ENCODE measurements around the gene MCL1. TPM values are rescaled to one million over a fixed set of nuclear protein-coding genes. Genes with fewer than 3 reads are reported as not detected.
A peak's percentile ranks its signal among the peaks of the same experiment; 100 is the strongest.

Gene MCL1
- total and polyA plus RNA-seq, 2 of the 13 experiments (the other 11 are each of a cell fraction or from before 2014, with no cell fraction given): 69.5 to 125 TPM

DNA sequence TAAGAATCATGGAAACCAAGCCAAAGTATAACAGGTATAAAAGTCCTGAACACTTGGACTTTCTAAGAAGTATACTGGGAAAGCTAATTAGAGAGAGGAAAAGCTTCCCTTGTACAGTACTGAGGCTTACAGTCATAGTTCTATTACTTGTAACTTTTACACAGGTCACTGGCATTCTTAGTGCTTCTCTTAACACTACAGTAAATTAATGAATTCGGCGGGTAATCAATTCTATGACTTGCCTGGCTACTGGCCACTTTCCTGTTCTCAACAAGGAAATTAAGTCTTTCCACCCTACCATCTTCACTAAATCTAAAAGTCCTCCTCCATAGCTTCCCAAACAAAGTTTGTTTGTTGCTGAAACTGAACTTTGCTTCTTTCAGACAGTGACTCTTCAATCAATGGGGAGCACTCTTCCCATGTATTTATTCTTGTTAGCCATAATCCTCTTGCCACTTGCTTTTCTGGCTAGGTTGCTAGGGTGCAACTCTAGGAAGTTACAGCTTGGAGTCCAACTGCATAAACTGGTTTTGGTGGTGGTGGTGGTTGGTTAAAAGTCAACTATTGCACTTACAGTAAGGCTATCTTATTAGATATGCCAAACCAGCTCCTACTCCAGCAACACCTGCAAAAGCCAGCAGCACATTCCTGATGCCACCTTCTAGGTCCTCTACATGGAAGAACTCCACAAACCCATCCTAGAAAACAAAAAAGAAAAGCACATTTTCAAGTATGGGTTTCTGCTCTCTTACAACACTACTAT lies 2.4 kb downstream of the MCL1 start (continued):
- 0 out of 2 replicates have a peak, but pooled peaks have one; percentile 28 for TF ChIP-seq ZSCAN31 (CRISPR knock-in tag; IDR thresholded peaks at IDR 0.05; ENCODE audit: low read depth)
- TF ChIP-seq POLR2G (IDR thresholded peaks at IDR 0.05; ENCODE audit: low read depth, low read length): peak; percentile 65
- peak; percentile 16; the same call in 1 of the 2 replicates for TF ChIP-seq MIXL1 (CRISPR knock-in tag; IDR thresholded peaks at IDR 0.05)
- TF ChIP-seq, protein P1, sequence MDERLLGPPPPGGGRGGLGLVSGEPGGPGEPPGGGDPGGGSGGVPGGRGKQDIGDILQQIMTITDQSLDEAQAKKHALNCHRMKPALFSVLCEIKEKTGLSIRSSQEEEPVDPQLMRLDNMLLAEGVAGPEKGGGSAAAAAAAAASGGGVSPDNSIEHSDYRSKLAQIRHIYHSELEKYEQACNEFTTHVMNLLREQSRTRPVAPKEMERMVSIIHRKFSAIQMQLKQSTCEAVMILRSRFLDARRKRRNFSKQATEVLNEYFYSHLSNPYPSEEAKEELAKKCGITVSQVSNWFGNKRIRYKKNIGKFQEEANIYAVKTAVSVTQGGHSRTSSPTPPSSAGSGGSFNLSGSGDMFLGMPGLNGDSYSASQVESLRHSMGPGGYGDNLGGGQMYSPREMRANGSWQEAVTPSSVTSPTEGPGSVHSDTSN (CRISPR knock-in tag; IDR thresholded peaks at IDR 0.05): no peak
- TF ChIP-seq ZSCAN20 (CRISPR knock-in tag; IDR thresholded peaks at IDR 0.05; ENCODE audit: borderline replicate concordance): no peak
- peak; percentile 53; the same call in 1 of the 2 replicates for TF ChIP-seq ZNF317 (CRISPR knock-in tag; IDR thresholded peaks at IDR 0.05)
- no peak for TF ChIP-seq NFYC (CRISPR knock-in tag; IDR thresholded peaks at IDR 0.05)
- TF ChIP-seq ZNF446 (CRISPR knock-in tag; IDR thresholded peaks at IDR 0.05): no peak
- TF ChIP-seq, protein P2, sequence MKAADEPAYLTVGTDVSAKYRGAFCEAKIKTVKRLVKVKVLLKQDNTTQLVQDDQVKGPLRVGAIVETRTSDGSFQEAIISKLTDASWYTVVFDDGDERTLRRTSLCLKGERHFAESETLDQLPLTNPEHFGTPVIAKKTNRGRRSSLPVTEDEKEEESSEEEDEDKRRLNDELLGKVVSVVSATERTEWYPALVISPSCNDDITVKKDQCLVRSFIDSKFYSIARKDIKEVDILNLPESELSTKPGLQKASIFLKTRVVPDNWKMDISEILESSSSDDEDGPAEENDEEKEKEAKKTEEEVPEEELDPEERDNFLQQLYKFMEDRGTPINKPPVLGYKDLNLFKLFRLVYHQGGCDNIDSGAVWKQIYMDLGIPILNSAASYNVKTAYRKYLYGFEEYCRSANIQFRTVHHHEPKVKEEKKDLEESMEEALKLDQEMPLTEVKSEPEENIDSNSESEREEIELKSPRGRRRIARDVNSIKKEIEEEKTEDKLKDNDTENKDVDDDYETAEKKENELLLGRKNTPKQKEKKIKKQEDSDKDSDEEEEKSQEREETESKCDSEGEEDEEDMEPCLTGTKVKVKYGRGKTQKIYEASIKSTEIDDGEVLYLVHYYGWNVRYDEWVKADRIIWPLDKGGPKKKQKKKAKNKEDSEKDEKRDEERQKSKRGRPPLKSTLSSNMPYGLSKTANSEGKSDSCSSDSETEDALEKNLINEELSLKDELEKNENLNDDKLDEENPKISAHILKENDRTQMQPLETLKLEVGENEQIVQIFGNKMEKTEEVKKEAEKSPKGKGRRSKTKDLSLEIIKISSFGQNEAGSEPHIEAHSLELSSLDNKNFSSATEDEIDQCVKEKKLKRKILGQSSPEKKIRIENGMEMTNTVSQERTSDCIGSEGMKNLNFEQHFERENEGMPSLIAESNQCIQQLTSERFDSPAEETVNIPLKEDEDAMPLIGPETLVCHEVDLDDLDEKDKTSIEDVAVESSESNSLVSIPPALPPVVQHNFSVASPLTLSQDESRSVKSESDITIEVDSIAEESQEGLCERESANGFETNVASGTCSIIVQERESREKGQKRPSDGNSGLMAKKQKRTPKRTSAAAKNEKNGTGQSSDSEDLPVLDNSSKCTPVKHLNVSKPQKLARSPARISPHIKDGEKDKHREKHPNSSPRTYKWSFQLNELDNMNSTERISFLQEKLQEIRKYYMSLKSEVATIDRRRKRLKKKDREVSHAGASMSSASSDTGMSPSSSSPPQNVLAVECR (CRISPR knock-in tag; IDR thresholded peaks at IDR 0.05; ENCODE audit: borderline replicate concordance): peak; percentile 59; the same call in 1 of the 2 replicates
- TF ChIP-seq MYC (CRISPR knock-in tag; IDR thresholded peaks at IDR 0.05; ENCODE audit: borderline replicate concordance): no peak
- TF ChIP-seq, protein P3, sequence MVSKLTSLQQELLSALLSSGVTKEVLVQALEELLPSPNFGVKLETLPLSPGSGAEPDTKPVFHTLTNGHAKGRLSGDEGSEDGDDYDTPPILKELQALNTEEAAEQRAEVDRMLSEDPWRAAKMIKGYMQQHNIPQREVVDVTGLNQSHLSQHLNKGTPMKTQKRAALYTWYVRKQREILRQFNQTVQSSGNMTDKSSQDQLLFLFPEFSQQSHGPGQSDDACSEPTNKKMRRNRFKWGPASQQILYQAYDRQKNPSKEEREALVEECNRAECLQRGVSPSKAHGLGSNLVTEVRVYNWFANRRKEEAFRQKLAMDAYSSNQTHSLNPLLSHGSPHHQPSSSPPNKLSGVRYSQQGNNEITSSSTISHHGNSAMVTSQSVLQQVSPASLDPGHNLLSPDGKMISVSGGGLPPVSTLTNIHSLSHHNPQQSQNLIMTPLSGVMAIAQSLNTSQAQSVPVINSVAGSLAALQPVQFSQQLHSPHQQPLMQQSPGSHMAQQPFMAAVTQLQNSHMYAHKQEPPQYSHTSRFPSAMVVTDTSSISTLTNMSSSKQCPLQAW (CRISPR knock-in tag; IDR thresholded peaks at IDR 0.05): no peak
- no peak for TF ChIP-seq MTA1 (CRISPR knock-in tag; IDR thresholded peaks at IDR 0.05; ENCODE audit: borderline replicate concordance)
- TF ChIP-seq ZNF678 (CRISPR knock-in tag; IDR thresholded peaks at IDR 0.05): no peak
- TF ChIP-seq ZNF747 (CRISPR knock-in tag; IDR thresholded peaks at IDR 0.05; ENCODE audit: borderline replicate concordance): no peak
- TF ChIP-seq RELA (CRISPR knock-in tag; IDR thresholded peaks at IDR 0.05): no peak
- TF ChIP-seq ZNF138 (CRISPR knock-in tag; IDR thresholded peaks at IDR 0.05; ENCODE audit: low read depth): no peak
- no peak; the same call in 1 of the 2 replicates for TF ChIP-seq SOX5 (CRISPR knock-in tag; IDR thresholded peaks at IDR 0.05; ENCODE audit: borderline replicate concordance)
- no peak for TF ChIP-seq ERF (CRISPR knock-in tag; IDR thresholded peaks at IDR 0.05)
- no peak for TF ChIP-seq SYNCRIP (IDR thresholded peaks at IDR 0.05; ENCODE audit: insufficient read depth, low read depth, low read length)
- TF ChIP-seq, protein P4, sequence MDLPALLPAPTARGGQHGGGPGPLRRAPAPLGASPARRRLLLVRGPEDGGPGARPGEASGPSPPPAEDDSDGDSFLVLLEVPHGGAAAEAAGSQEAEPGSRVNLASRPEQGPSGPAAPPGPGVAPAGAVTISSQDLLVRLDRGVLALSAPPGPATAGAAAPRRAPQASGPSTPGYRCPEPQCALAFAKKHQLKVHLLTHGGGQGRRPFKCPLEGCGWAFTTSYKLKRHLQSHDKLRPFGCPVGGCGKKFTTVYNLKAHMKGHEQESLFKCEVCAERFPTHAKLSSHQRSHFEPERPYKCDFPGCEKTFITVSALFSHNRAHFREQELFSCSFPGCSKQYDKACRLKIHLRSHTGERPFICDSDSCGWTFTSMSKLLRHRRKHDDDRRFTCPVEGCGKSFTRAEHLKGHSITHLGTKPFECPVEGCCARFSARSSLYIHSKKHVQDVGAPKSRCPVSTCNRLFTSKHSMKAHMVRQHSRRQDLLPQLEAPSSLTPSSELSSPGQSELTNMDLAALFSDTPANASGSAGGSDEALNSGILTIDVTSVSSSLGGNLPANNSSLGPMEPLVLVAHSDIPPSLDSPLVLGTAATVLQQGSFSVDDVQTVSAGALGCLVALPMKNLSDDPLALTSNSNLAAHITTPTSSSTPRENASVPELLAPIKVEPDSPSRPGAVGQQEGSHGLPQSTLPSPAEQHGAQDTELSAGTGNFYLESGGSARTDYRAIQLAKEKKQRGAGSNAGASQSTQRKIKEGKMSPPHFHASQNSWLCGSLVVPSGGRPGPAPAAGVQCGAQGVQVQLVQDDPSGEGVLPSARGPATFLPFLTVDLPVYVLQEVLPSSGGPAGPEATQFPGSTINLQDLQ (CRISPR knock-in tag; IDR thresholded peaks at IDR 0.05): no peak
- TF ChIP-seq ATF7-NPFF (CRISPR knock-in tag; IDR thresholded peaks at IDR 0.05; ENCODE audit: low read depth): no peak
